ENCODE data around the gene CDC40.

DNA sequence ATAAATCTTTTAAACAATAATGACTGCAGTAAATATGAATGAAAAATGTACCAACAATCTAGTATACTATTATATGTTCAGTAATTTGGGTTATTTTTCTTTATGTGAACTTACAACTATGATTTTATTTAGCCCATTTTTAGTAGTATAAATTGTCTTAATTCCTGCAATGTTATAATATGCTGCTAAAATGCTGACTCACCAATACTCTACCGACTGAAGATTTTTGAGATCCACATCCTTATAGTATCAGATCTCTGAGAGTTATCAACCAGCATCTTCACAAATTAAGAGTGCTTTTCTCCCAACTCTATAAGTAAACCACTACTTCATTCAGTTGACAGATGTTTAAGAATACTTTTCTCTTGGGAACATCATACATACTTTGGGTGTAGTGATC, 16.6 kb downstream of the CDC40 start:
- TF ChIP-seq, protein P1, sequence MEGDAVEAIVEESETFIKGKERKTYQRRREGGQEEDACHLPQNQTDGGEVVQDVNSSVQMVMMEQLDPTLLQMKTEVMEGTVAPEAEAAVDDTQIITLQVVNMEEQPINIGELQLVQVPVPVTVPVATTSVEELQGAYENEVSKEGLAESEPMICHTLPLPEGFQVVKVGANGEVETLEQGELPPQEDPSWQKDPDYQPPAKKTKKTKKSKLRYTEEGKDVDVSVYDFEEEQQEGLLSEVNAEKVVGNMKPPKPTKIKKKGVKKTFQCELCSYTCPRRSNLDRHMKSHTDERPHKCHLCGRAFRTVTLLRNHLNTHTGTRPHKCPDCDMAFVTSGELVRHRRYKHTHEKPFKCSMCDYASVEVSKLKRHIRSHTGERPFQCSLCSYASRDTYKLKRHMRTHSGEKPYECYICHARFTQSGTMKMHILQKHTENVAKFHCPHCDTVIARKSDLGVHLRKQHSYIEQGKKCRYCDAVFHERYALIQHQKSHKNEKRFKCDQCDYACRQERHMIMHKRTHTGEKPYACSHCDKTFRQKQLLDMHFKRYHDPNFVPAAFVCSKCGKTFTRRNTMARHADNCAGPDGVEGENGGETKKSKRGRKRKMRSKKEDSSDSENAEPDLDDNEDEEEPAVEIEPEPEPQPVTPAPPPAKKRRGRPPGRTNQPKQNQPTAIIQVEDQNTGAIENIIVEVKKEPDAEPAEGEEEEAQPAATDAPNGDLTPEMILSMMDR (IDR thresholded peaks at IDR 0.05), result no peak
- TF ChIP-seq POLR2A (IDR thresholded peaks at IDR 0.05), result no peak

Measured in Peyer's patch (tissue), 4 donors.